ENCODE measurements around the gene MBLAC1.

MBLAC1 gene

GRCh38 chr7:100173806-100174495 is 47.2 kb downstream of the MBLAC1 start:
- no peak for DNase-seq

GRCh38 chr7:100174582-100174981 is 47.8 kb downstream of the MBLAC1 start:
- no peak for DNase-seq

- no peak for DNase-seq
These were observed 48.6 kb downstream of the MBLAC1 start for GRCh38 chr7:100175296-100175935.

GRCh38 chr7:100176096-100177044 is 49.6 kb downstream of the MBLAC1 start:
- no peak for DNase-seq

DNA sequence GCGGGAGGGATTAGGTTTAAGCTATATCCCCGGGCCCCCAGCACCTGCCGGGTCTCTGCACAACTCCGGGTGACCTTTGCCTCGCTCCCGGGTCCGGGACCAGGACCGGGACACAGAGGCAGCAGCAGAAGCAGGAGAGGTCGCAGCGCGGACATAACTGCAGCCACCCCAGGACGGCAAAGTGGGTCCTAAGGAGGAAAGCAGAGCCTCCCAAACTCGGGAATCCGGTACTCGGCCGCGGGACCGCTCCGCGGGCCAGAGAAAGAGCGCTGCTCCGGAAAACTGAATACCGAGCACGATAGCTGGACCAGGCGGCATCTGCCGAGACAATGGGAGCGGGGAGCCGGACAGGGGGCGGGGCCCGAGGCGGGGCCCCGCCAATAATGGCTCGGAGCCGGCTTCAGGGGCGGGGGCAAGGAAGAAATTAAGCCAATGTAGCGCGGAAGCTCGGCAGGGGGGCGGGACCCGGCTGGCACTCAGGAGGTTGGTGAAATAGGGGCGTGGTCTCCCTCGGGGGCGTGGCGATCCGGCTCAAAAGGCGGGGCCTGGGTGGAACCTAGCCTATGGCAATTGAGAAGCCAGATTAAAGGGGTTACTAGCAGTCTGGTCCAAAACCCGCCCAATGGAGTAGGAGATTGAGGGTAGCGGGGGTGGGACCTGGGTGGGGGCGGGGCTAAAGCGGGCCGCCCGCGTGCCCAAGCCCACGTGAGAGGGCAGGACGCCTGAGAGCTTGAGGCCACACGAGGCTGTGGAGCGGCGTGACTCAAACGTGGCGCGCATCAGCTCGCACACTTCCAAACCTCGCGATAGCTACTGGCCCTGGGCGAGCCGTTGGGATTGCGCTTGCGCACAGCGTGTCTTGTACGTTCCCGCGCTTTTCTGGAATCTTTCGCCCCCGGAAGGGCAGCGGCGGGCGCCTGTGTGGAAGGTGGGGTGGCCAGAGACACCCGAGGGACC is 50.6 kb downstream of the MBLAC1 start, which contains the start of the genes GPC2 and STAG3:
Gene GPC2 (minus strand): TSS at position 337 of the 957 bp plus-strand sequence. CDS start 182 bp downstream, at position 155.
Gene STAG3 (plus strand): TSS at position 874 of the 957 bp plus-strand sequence. CDS start 2,639 bp downstream, outside the sequence.
- peak; percentile 96 for DNase-seq

Measured in activated CD4-positive, alpha-beta T cell treated with anti-CD3 and anti-CD28 coated beads for 1 hour (primary cell).